Astrocyte (in vitro differentiated cells and primary cell): Measurements from ENCODE around the gene PTPN5. TPM values are rescaled to one million over a fixed set of nuclear protein-coding genes. Genes with fewer than 3 reads are reported as not detected.

ENCODE experiments used
- DNase-seq: peaks from one replicate; pipeline ENCODE4 v3.0.0-alpha.2; 2010; ENCODE audit warnings: low read depth
- FAIRE-seq: peaks from 2 replicates; lab custom pipeline; 2011; peaks lifted over from hg19 to GRCh38; lab: Jason Lieb, UNC
- H2AFZ ChIP-seq: 2 replicates; pipeline ENCODE4 v1.6.0; 2012; ENCODE audit warnings: low read depth, low read length, inconsistent platforms
- H3K27ac ChIP-seq: 2 replicates; pipeline ENCODE4 v1.5.1; 2011; ENCODE audit warnings: low read depth, low read length, inconsistent platforms
- H3K27me3 ChIP-seq: 2 replicates; pipeline ENCODE4 v1.6.0; 2011; ENCODE audit warnings: low read length, inconsistent platforms; ENCODE audit not compliant: insufficient read depth
- H3K36me3 ChIP-seq: 2 replicates; pipeline ENCODE4 v1.5.1; 2011; ENCODE audit warnings: low read length, inconsistent platforms; ENCODE audit not compliant: insufficient read depth
- H3K4me1 ChIP-seq: 2 replicates; pipeline ENCODE4 v1.5.1; 2011; ENCODE audit warnings: low read length, inconsistent platforms; ENCODE audit not compliant: insufficient read depth
- H3K4me2 ChIP-seq: 2 replicates; pipeline ENCODE4 v1.6.0; 2012; ENCODE audit warnings: low read length, inconsistent platforms
- H3K4me3 ChIP-seq: 2 replicates; pipeline ENCODE4 v1.5.1; 2011; ENCODE audit warnings: low read depth, mild to moderate bottlenecking, low read length, inconsistent platforms; ENCODE audit not compliant: insufficient read depth
- H3K79me2 ChIP-seq: 2 replicates; pipeline ENCODE4 v1.6.0; 2012; ENCODE audit warnings: mild to moderate bottlenecking, low read length, inconsistent platforms; ENCODE audit not compliant: insufficient read depth
- H3K9ac ChIP-seq: 2 replicates; pipeline ENCODE4 v1.6.0; 2012; ENCODE audit warnings: mild to moderate bottlenecking, low read length, inconsistent platforms
- H3K9me3 ChIP-seq: 2 replicates; pipeline ENCODE4 v1.5.1; 2012; ENCODE audit warnings: low read depth, mild to moderate bottlenecking, low read length, inconsistent platforms; ENCODE audit not compliant: insufficient read depth
- H4K20me1 ChIP-seq: 2 replicates; pipeline ENCODE4 v1.6.0; 2012; ENCODE audit warnings: low read length, inconsistent platforms; ENCODE audit not compliant: insufficient read depth
- H3K27ac Mint-ChIP-seq: one replicate; pipeline ENCODE4 v1.8.0; 2021; ENCODE audit warnings: mild to moderate bottlenecking, mixed read lengths; ENCODE audit not compliant: unreplicated experiment
- H3K27me3 Mint-ChIP-seq: one replicate; pipeline ENCODE4 v1.8.0; 2021; ENCODE audit warnings: low read depth, mixed read lengths; ENCODE audit not compliant: unreplicated experiment
- H3K36me3 Mint-ChIP-seq: one replicate; pipeline ENCODE4 v1.8.0; 2021; ENCODE audit warnings: low read depth, mixed read lengths; ENCODE audit not compliant: unreplicated experiment
- H3K4me1 Mint-ChIP-seq: one replicate; pipeline ENCODE4 v1.8.0; 2021; ENCODE audit warnings: low read depth, mixed read lengths; ENCODE audit not compliant: unreplicated experiment
- H3K4me3 Mint-ChIP-seq: one replicate; pipeline ENCODE4 v1.8.0; 2021; ENCODE audit warnings: mild to moderate bottlenecking, moderate library complexity, mixed read lengths; ENCODE audit not compliant: unreplicated experiment
- H3K9me3 Mint-ChIP-seq: one replicate; pipeline ENCODE4 v1.8.0; 2021; ENCODE audit warnings: mild to moderate bottlenecking, mixed read lengths; ENCODE audit not compliant: unreplicated experiment
- EZH2 ChIP-seq: IDR thresholded peaks from 2 replicates; pipeline ENCODE4 v1.6.1; 2012; ENCODE audit warnings: mild to moderate bottlenecking, low read length, inconsistent platforms; ENCODE audit not compliant: insufficient read depth
- total RNA-seq: library from RNA; stranded (reverse); gene quantifications from 2 replicates; pipeline ENCODE4 v1.2.1, GENCODE V29; 2021
- TF ChIP-seq, protein P1 (sequence below): IDR thresholded peaks from 2 replicates; pipeline ENCODE4 v1.5.1; 2011; ENCODE audit warnings: low read depth, mild to moderate bottlenecking, inconsistent platforms, low read length, moderate library complexity; ENCODE audit not compliant: insufficient read depth

Gene PTPN5
- total RNA-seq, 1 donor from 2014 or later: 0.07 TPM

DNA sequence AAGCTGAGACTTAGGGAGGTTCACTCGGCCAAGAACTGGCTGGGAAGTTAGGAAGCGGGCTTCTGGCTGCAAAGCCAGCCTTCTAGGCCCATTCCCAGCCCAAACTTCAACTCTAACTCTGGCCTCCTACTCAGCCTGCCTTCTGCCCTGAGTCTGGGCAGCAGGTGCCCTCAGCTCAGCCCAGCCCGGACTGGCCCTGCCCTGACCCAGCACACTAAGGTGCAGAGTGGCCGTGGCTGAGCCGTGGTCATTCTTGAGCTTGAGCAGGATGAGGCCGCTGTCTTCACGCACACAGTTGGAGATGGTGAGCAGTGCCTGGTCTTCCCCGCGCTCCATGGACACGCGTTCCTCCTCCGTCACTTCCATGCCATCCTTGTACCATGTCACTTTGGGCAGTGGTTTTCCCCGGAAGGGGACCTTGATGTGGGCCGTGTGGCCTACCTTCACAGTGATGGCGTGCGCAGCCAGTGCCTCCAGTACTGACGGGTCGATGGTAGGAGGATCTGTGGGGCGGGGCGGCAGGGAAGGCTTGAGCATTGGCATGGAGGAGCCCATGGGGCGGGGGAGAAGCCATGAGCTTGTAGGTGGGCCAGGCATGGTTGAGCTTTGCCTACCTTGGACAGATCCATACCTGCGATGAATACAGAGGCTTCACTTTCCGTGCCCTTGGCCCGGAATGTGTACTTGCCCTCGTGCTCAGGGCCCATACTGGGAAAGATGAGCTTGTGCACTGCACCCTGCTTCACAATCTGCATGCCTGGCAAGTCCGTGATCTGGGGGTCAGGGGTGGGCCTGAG lies 77.8 kb downstream of the PTPN5 start:
- Histone ChIP-seq H3K27me3 (peaks cover 3% of the 10 kb centered on the region), H2AFZ (no peak overlapping the region), H3K4me2 (no peak overlapping the region), H3K36me3 (no peaks in the 10 kb centered on the region), H3K9ac (no peak overlapping the region), H3K27ac (no peak overlapping the region), H3K79me2 (no peaks in the 10 kb centered on the region), H4K20me1 (no peaks in the 10 kb centered on the region), H3K4me3 (no peak overlapping the region), H3K9me3 (no peaks in the 10 kb centered on the region), H3K4me1 (no peaks in the 10 kb centered on the region)
- no peak for FAIRE-seq
- Mint-ChIP-seq H3K27ac (no peak overlapping the region), H3K36me3 (no peaks in the 10 kb centered on the region), H3K4me1 (no peaks in the 10 kb centered on the region), H3K27me3 (peaks cover 75% of the 10 kb centered on the region), H3K9me3 (peaks cover 2% of the 10 kb centered on the region), H3K4me3 (no peak overlapping the region)
- DNase-seq: no peak
- TF ChIP-seq, protein P1, sequence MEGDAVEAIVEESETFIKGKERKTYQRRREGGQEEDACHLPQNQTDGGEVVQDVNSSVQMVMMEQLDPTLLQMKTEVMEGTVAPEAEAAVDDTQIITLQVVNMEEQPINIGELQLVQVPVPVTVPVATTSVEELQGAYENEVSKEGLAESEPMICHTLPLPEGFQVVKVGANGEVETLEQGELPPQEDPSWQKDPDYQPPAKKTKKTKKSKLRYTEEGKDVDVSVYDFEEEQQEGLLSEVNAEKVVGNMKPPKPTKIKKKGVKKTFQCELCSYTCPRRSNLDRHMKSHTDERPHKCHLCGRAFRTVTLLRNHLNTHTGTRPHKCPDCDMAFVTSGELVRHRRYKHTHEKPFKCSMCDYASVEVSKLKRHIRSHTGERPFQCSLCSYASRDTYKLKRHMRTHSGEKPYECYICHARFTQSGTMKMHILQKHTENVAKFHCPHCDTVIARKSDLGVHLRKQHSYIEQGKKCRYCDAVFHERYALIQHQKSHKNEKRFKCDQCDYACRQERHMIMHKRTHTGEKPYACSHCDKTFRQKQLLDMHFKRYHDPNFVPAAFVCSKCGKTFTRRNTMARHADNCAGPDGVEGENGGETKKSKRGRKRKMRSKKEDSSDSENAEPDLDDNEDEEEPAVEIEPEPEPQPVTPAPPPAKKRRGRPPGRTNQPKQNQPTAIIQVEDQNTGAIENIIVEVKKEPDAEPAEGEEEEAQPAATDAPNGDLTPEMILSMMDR: no peak
- no peak for TF ChIP-seq EZH2

DNA sequence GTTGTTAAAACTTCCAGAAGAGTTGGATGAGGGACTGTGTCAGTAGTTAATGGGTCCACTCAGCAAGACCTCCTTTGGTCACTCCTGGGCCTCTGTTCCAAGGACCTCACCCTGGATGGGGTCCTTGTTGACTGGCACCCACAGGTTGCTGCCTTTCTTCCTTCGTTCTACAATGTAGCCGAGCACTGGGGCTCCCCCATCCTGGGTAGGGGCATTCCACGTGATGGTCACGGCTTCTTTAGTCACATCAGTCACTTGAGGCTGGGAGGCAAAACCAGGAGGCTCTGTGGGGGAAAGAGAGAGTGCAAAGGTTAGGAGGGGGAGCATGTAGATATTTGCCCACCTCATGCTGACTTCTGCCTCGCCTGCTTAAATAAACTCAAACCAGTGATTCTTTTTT lies 81.1 kb downstream of the PTPN5 start:
- Histone ChIP-seq H3K27ac (no peak overlapping the region), H3K4me2 (no peak overlapping the region), H3K9me3 (no peaks in the 10 kb centered on the region), H4K20me1 (no peaks in the 10 kb centered on the region), H3K36me3 (no peaks in the 10 kb centered on the region), H3K79me2 (no peaks in the 10 kb centered on the region), H2AFZ (no peak overlapping the region), H3K27me3 (peaks cover 17% of the 10 kb centered on the region), H3K9ac (no peak overlapping the region), H3K4me1 (peaks cover 6% of the 10 kb centered on the region), H3K4me3 (no peak overlapping the region)
- H3K4me3 Mint-ChIP-seq: no peak overlapping the region
- DNase-seq (no peak), FAIRE-seq (no peak)
- H3K27me3 Mint-ChIP-seq: peaks cover 75% of the 10 kb centered on the region
- no peaks in the 10 kb centered on the region for H3K9me3 Mint-ChIP-seq
- TF ChIP-seq, protein P1: no peak
- no peak for TF ChIP-seq EZH2
- H3K27ac Mint-ChIP-seq: no peak overlapping the region
- no peaks in the 10 kb centered on the region for H3K4me1 Mint-ChIP-seq
- peaks cover 4% of the 10 kb centered on the region for H3K36me3 Mint-ChIP-seq

DNA sequence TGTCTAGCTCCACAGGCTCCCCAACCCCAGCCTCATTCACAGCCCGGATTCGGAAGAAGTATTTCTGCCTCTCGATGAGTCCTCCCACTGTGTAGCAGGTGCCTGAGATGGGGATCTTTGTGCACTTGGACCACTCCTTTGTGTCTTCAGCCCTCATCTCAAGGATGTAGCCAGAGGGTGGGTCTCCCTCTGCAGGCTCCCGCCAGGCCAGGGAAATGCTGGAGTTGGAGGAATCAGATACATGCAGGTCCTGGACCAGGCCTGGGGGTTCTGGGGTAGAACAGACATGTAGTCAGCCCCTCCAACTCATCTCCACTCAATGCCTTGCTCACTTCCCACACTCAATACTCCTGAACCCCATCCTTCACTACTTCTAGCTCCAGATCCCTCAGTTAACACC lies 82.2 kb downstream of the PTPN5 start:
- Histone ChIP-seq H3K36me3 (no peaks in the 10 kb centered on the region), H3K9ac (no peak overlapping the region), H3K9me3 (no peaks in the 10 kb centered on the region), H2AFZ (no peak overlapping the region), H3K79me2 (no peaks in the 10 kb centered on the region), H3K4me3 (no peak overlapping the region), H3K4me2 (no peak overlapping the region), H3K27me3 (peaks cover 20% of the 10 kb centered on the region), H3K27ac (no peak overlapping the region), H3K4me1 (peaks cover 6% of the 10 kb centered on the region), H4K20me1 (no peaks in the 10 kb centered on the region)
- no peak overlapping the region for H3K27ac Mint-ChIP-seq
- H3K4me3 Mint-ChIP-seq: no peak overlapping the region
- no peak for TF ChIP-seq EZH2
- TF ChIP-seq, protein P1: no peak
- H3K36me3 Mint-ChIP-seq: peaks cover 4% of the 10 kb centered on the region
- no peaks in the 10 kb centered on the region for H3K9me3 Mint-ChIP-seq
- no peaks in the 10 kb centered on the region for H3K4me1 Mint-ChIP-seq
- peaks cover 74% of the 10 kb centered on the region for H3K27me3 Mint-ChIP-seq
- DNase-seq (no peak), FAIRE-seq (no peak)
